ENCODE data around the gene GPBP1. TPM values are rescaled to one million over a fixed set of nuclear protein-coding genes. Genes with fewer than 3 reads are reported as not detected.

GPBP1 gene
- total RNA-seq, 1 experiment from 2014 or later, result 112 TPM

- H3K27ac ChIP-seq (ENCODE audit: insufficient read length, low read depth, low read length), result no peak overlapping the region
- Mint-ChIP-seq H3K4me1 (peaks cover 8 to 10% of the 10 kb centered on the region in 2 experiments), H3K27me3 (ENCODE audit: low read depth) (no peaks in the 10 kb centered on the region; the same call in 1 of the 2 replicates), H3K36me3 (ENCODE audit: insufficient read depth in 1 of 3, low read depth in 3 of 3) (peaks cover 7 to 27% (median 8%) of the 10 kb centered on the region in 3 experiments; a peak in 6 of 7 replicates), H3K27ac (peak overlapping the region in 1 of 3 experiments; percentile 74; a peak in 1 of 7 replicates), H3K9me3 (peaks cover 21 to 28% of the 10 kb centered on the region in 2 experiments), H3K4me3 (no peak overlapping the region)
- H3K14ac ChIP-seq (ENCODE audit: insufficient read depth, low read length), result no peak overlapping the region
- no peak for DNase-seq
- no peak overlapping the region for H3K56ac ChIP-seq (ENCODE audit: insufficient read length, low read depth, low read length)
- no peaks in the 10 kb centered on the region for H3K79me1 ChIP-seq (ENCODE audit: insufficient read depth, low read depth, low read length, poor library complexity, severe bottlenecking)
- H3K4me2 ChIP-seq (ENCODE audit: insufficient read depth, insufficient read length, low read length), result no peak overlapping the region
- no CpG with 5 or more reads among the region's 2 CpGs for WGBS (ENCODE audit: extremely low coverage, insufficient read length, low lambda C conversion rate)
- no peak overlapping the region for H3K23ac ChIP-seq (ENCODE audit: insufficient read length, low read depth, low read length)
- H3K4me1 ChIP-seq (ENCODE audit: insufficient read depth, low read length), result no peaks in the 10 kb centered on the region
- H3K18ac ChIP-seq (ENCODE audit: insufficient read length, low read depth, low read length), result no peak overlapping the region
- no peaks in the 10 kb centered on the region for H3K27me3 ChIP-seq (ENCODE audit: insufficient read depth, low read length)
- no peak for TF ChIP-seq CTCF (conservative IDR thresholded peaks at IDR 0.05)
- no peaks in the 10 kb centered on the region for H3K23me2 ChIP-seq (ENCODE audit: insufficient read length, low read depth, low read length, poor library complexity, severe bottlenecking)
- no peak overlapping the region for H2BK15ac ChIP-seq (ENCODE audit: low read depth, low read length)
- no peak overlapping the region for H2AFZ ChIP-seq (ENCODE audit: low read length)
- H2AK5ac ChIP-seq (ENCODE audit: insufficient read length, low read length), result no peak overlapping the region
- H4K91ac ChIP-seq (ENCODE audit: insufficient read length, low read depth, low read length), result no peak overlapping the region
- H3K4ac ChIP-seq (ENCODE audit: low read depth, low read length), result no peak overlapping the region
- H4K5ac ChIP-seq (ENCODE audit: insufficient read length, low read depth, low read length), result no peak overlapping the region
- H4K8ac ChIP-seq (replicated peaks; ENCODE audit: insufficient read length, low read depth, low read length), result no peak overlapping the region
- no peak overlapping the region for H3T11ph ChIP-seq (ENCODE audit: low read length)
- H2BK5ac ChIP-seq (ENCODE audit: insufficient read length, low read length), result no peak overlapping the region
- peaks cover 3% of the 10 kb centered on the region for H3K9me3 ChIP-seq (ENCODE audit: control insufficient read depth, low read depth, low read length)
- H4K20me1 ChIP-seq (ENCODE audit: control insufficient read depth, insufficient read depth, insufficient read length), result no peaks in the 10 kb centered on the region
- H2BK12ac ChIP-seq (ENCODE audit: insufficient read length, low read depth, low read length), result no peak overlapping the region
- no peak overlapping the region for H2BK20ac ChIP-seq (ENCODE audit: low read depth, low read length, poor library complexity, severe bottlenecking)
- H3K9ac ChIP-seq (ENCODE audit: extremely low read depth, insufficient read length, low read length), result no peak overlapping the region
- no peak overlapping the region for H2BK120ac ChIP-seq (ENCODE audit: low read depth, low read length, poor library complexity, severe bottlenecking)
- H3K79me2 ChIP-seq (ENCODE audit: insufficient read depth, low read length), result no peaks in the 10 kb centered on the region
Observed at GRCh38 chr5:57311251-57311650, 137.4 kb downstream of the GPBP1 start.
